HCT116 (cell line): ENCODE results near the gene PLCG2. TPM values are rescaled to one million over a fixed set of nuclear protein-coding genes. Genes with fewer than 3 reads are reported as not detected.

Experiments used
- ATAC-seq: fragments of 200-7000 bp; cut with Tn5 transposase; 2 replicates; pipeline ENCODE4 v1.9.1; 2020; ENCODE audit warnings: mild to moderate bottlenecking, moderate library complexity
- BruUV-seq: library from RNA; stranded (reverse); fragments of 400-500 nt; replicated peaks from 2 replicates; lab custom pipeline; 2021; lab: Mats Ljungman, UMichigan
- CTCF ChIA-PET: fragments of 300-600 bp; sonication (Branson Sonifier 250); formaldehyde crosslinking; loops from one replicate; lab custom pipeline; 2021; ENCODE audit warnings: antibody characterized with exemption; lab: Charles Lee
- POLR2A ChIA-PET: fragments of 300-600, 350-600 bp; sonication (Branson Sonifier 250); formaldehyde crosslinking; loops from one replicate; lab custom pipeline; 2021; ENCODE audit warnings: antibody characterized with exemption; lab: Charles Lee
- RAD21 ChIA-PET, 2 experiments: fragments of 300-600 bp; sonication (Branson Sonifier 250); formaldehyde crosslinking; loops; one replicate each; lab custom pipeline; 2023; ENCODE audit warnings: low total read pairs in 2 of 2; ENCODE audit not compliant: uncharacterized antibody in 2 of 2, unreplicated experiment in 2 of 2, low non-redundant PET in 1 of 2; lab: Charles Lee
- DNase-seq: peaks from one replicate; pipeline ENCODE4 v3.0.0-alpha.2; 2010; ENCODE audit warnings: low read depth, low spot score
- H2AFZ ChIP-seq: fragments of 200-600 bp; shearing (Covaris generic), sonication (generic); 2 replicates; pipeline ENCODE4 v1.6.1; 2017; ENCODE audit warnings: low read depth, mixed run types, mixed read lengths, antibody characterized with exemption, low read length; ENCODE audit not compliant: poor library complexity, severe bottlenecking
- H3K27ac ChIP-seq: 2 replicates; pipeline ENCODE4 v1.5.1; 2012; ENCODE audit warnings: low read depth, low read length
- H3K27me3 ChIP-seq: fragments of 200-600 bp; sonication (generic); 2 replicates; pipeline ENCODE4 v1.6.1; 2016; ENCODE audit warnings: mixed run types, low read length, mixed read lengths; ENCODE audit not compliant: insufficient read depth
- H3K36me3 ChIP-seq, 2 experiments: fragments of 200-500 bp in 1 of 2; fragments of 200-600 bp in 1 of 2; sonication (Bioruptor generic) in 1 of 2; sonication (generic) in 1 of 2; 2 replicates each; pipeline versions ENCODE4 v1.5.1 to v1.6.1; 2014 to 2016; ENCODE audit warnings: low read length in 2 of 2, inconsistent platforms in 1 of 2, mixed read lengths in 1 of 2, mixed run types in 1 of 2; ENCODE audit not compliant: insufficient read depth in 2 of 2, control insufficient read depth in 1 of 2
- H3K4me1 ChIP-seq, 2 experiments: fragments of 200-600 bp in 1 of 2; sonication (generic) in 1 of 2; 2 replicates each; pipeline versions ENCODE4 v1.5.1 to v1.6.1; 2012 to 2017; ENCODE audit warnings: low read length in 2 of 2, inconsistent platforms in 1 of 2, mild to moderate bottlenecking in 1 of 2, mixed read lengths in 1 of 2, mixed run types in 1 of 2, moderate library complexity in 1 of 2; ENCODE audit not compliant: insufficient read depth in 2 of 2, control insufficient read depth in 1 of 2
- H3K4me2 ChIP-seq: fragments of 200-600 bp; sonication (generic); 2 replicates; pipeline ENCODE4 v1.6.1; 2017; ENCODE audit warnings: mixed run types, low read length, mixed read lengths
- H3K4me3 ChIP-seq, 2 experiments: fragments of 200-600 bp in 1 of 2; sonication (generic) in 1 of 2; replicated peaks in 1 of 2; 2 replicates each; pipeline ENCODE4 v1.5.1; 2011 to 2016; ENCODE audit warnings: low read length in 2 of 2, control low read depth in 1 of 2, low read depth in 1 of 2, mild to moderate bottlenecking in 1 of 2, mixed read lengths in 1 of 2, mixed run types in 1 of 2
- H3K79me2 ChIP-seq: fragments of 200-600 bp; sonication (generic); 2 replicates; pipeline ENCODE4 v1.6.1; 2017; ENCODE audit warnings: mild to moderate bottlenecking, mixed run types, low read length, moderate library complexity, mixed read lengths; ENCODE audit not compliant: insufficient read depth
- H3K9ac ChIP-seq: fragments of 200-600 bp; sonication (generic); 2 replicates; pipeline ENCODE4 v1.6.1; 2016; ENCODE audit warnings: low read length, mixed read lengths
- H3K9me2 ChIP-seq: fragments of 200-600 bp; sonication (generic), shearing (Covaris generic); 2 replicates; pipeline ENCODE4 v1.6.1; 2017; ENCODE audit warnings: mixed run types, mild to moderate bottlenecking, moderate library complexity; ENCODE audit not compliant: insufficient read depth
- H3K9me3 ChIP-seq, 2 experiments: fragments of 200-500 bp in 1 of 2; fragments of 200-600 bp in 1 of 2; sonication (Bioruptor generic) in 1 of 2; sonication (generic) in 1 of 2; 2 replicates each; pipeline ENCODE4 v1.6.1; 2014 to 2017; ENCODE audit warnings: low read length in 2 of 2, mixed read lengths in 2 of 2, inconsistent platforms in 1 of 2, low read depth in 1 of 2, mild to moderate bottlenecking in 1 of 2, mixed run types in 1 of 2, moderate library complexity in 1 of 2; ENCODE audit not compliant: control insufficient read depth in 1 of 2, insufficient read depth in 1 of 2
- H4K20me1 ChIP-seq: fragments of 200-600 bp; sonication (generic), shearing (Covaris generic); 2 replicates; pipeline ENCODE4 v1.6.1; 2017; ENCODE audit warnings: mixed run types, mild to moderate bottlenecking, moderate library complexity; ENCODE audit not compliant: insufficient read depth
- ELF1 ChIP-seq: IDR thresholded peaks from 2 replicates; pipeline ENCODE4 v1.6.1; 2012; ENCODE audit warnings: low read depth, borderline replicate concordance
- EZH2 ChIP-seq: fragments of 200-600 bp; sonication (generic); IDR thresholded peaks from 2 replicates; pipeline ENCODE4 v1.6.1; 2017; ENCODE audit warnings: antibody characterized with exemption, mixed run types
- EZH2phosphoT487 ChIP-seq: fragments of 200-600 bp; IDR thresholded peaks from 2 replicates; pipeline ENCODE4 v1.6.1; 2018; ENCODE audit warnings: antibody characterized with exemption, borderline replicate concordance
- FOSL1 ChIP-seq: IDR thresholded peaks from 2 replicates; pipeline ENCODE4 v1.6.1; 2012; ENCODE audit warnings: low read depth
- JUND ChIP-seq: IDR thresholded peaks from 2 replicates; pipeline ENCODE4 v1.6.1; 2012
- MAX ChIP-seq: IDR thresholded peaks from 2 replicates; pipeline ENCODE4 v1.6.1; 2012
- POLR2A ChIP-seq: IDR thresholded peaks from 2 replicates; pipeline ENCODE4 v1.7.0; 2011; ENCODE audit warnings: borderline replicate concordance; ENCODE audit not compliant: insufficient read depth, insufficient read length; ENCODE audit errors: extremely low read depth
- POLR2AphosphoS5 ChIP-seq: IDR thresholded peaks from 2 replicates; pipeline ENCODE4 v1.6.1; 2011; ENCODE audit warnings: mild to moderate bottlenecking, low read depth, low read length, moderate library complexity
- SIN3A ChIP-seq: IDR thresholded peaks from 2 replicates; pipeline ENCODE4 v1.6.1; 2012; ENCODE audit warnings: low read depth
- TCF7L2 ChIP-seq: IDR thresholded peaks from 2 replicates; pipeline ENCODE4 v1.7.0; 2011; ENCODE audit warnings: borderline replicate concordance, inconsistent platforms; ENCODE audit not compliant: insufficient read depth, insufficient read length; ENCODE audit errors: extremely low read depth
- YY1 ChIP-seq: IDR thresholded peaks from 2 replicates; pipeline ENCODE4 v1.6.1; 2011; ENCODE audit warnings: low read length, low read depth, moderate library complexity, mild to moderate bottlenecking; ENCODE audit not compliant: insufficient replicate concordance; ENCODE audit errors: extremely low read depth
- ZFX ChIP-seq: fragments of 450-650 bp; IDR thresholded peaks from 2 replicates; pipeline ENCODE4 v1.6.1; 2017
- intact Hi-C: fragments of 100-400 bp; cut with micrococcal nuclease; formaldehyde crosslinking; loops from 2 replicates; pipeline ENCODE4 v1.10.0; 2022
- total RNA-seq: library from RNA; stranded (reverse); gene quantifications from one replicate; pipeline ENCODE4 v1.2.1, GENCODE V29; 2021; ENCODE audit not compliant: unreplicated experiment

PLCG2 gene
- total RNA-seq, 1 experiment from 2014 or later, result 31.2 TPM

- ChIA-PET CTCF (no interaction called here), POLR2A (no interaction called here), RAD21 (no interaction called here)
- TF ChIP-seq MAX (no peak), ZFX (no peak), TCF7L2 (no peak), POLR2A (no peak), POLR2AphosphoS5 (no peak), EZH2 (no peak), JUND (no peak), EZH2phosphoT487 (no peak), YY1 (no peak), ELF1 (no peak), FOSL1 (no peak), SIN3A (no peak)
- Histone ChIP-seq H3K4me2 (no peak overlapping the region), H3K36me3 (no peaks in the 10 kb centered on the region), H2AFZ (no peak overlapping the region), H3K9me3 (no peaks in the 10 kb centered on the region), H3K4me3 (no peak overlapping the region), H3K27me3 (no peaks in the 10 kb centered on the region), H3K79me2 (peaks cover 4% of the 10 kb centered on the region; the same call in 1 of the 2 replicates), H3K9me2 (no peaks in the 10 kb centered on the region), H3K27ac (no peak overlapping the region), H3K9ac (no peak overlapping the region), H4K20me1 (0 out of 2 replicates have a peak, but pooled peaks cover 4% of the 10 kb centered on the region), H3K4me1 (no peaks in the 10 kb centered on the region)
- DNase-seq, result no peak
- intact Hi-C loops, result no loop called here
- no peak for ATAC-seq
- BruUV-seq, result no TSS peak
These were observed 34.6 kb downstream of the PLCG2 start for GRCh38 chr16:81813648-81814047.
